ENCODE measurements around the gene ATXN7L1.

DNA sequence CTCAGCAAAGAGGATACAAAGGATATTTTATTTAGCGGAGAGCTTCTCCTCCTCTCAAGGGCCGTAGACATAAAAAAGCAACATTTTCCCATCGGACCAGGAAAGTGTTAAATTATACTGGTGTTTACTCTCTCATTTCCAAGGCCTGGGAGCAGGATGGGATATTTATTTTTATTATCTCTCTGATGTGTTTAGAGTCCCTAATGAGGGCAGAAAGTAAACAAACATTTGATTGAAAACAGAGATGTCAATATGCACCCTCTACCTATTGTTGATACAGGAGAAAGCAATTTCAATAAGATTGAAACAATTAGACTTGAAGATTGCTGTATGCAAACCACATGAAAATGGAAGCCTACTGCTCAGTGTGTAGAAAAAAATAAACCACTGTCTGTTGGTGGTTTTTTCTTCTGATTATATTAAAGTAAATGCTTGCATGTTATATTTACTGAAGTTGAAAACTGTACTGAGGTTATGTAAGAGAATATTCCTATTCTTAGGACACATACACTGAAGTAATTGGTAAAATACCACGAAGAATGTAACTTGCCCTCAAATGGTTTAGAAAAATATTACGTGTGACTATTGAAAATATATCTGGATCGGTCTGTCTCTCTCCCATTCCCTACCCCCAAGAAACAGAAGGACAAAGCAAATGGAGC, 59.3 kb downstream of the ATXN7L1 start:
- no peak for TF ChIP-seq POLR2A (IDR thresholded peaks at IDR 0.05)
- TF ChIP-seq, protein P1, sequence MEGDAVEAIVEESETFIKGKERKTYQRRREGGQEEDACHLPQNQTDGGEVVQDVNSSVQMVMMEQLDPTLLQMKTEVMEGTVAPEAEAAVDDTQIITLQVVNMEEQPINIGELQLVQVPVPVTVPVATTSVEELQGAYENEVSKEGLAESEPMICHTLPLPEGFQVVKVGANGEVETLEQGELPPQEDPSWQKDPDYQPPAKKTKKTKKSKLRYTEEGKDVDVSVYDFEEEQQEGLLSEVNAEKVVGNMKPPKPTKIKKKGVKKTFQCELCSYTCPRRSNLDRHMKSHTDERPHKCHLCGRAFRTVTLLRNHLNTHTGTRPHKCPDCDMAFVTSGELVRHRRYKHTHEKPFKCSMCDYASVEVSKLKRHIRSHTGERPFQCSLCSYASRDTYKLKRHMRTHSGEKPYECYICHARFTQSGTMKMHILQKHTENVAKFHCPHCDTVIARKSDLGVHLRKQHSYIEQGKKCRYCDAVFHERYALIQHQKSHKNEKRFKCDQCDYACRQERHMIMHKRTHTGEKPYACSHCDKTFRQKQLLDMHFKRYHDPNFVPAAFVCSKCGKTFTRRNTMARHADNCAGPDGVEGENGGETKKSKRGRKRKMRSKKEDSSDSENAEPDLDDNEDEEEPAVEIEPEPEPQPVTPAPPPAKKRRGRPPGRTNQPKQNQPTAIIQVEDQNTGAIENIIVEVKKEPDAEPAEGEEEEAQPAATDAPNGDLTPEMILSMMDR (IDR thresholded peaks at IDR 0.05): no peak
- TF ChIP-seq POLR2AphosphoS5 (IDR thresholded peaks at IDR 0.05): no peak
- TF ChIP-seq EP300 (IDR thresholded peaks at IDR 0.05): no peak

Data from gastroesophageal sphincter (tissue), 3 donors.